GM19099 (cell line): Measurements from ENCODE around the gene SH2B3.

Source experiments
- POLR2A ChIP-seq: IDR thresholded peaks from 3 replicates; pipeline ENCODE4 v1.6.1; 2011; ENCODE audit warnings: low read depth; ENCODE audit not compliant: insufficient read length; ENCODE audit errors: extremely low read depth

Gene SH2B3

DNA sequence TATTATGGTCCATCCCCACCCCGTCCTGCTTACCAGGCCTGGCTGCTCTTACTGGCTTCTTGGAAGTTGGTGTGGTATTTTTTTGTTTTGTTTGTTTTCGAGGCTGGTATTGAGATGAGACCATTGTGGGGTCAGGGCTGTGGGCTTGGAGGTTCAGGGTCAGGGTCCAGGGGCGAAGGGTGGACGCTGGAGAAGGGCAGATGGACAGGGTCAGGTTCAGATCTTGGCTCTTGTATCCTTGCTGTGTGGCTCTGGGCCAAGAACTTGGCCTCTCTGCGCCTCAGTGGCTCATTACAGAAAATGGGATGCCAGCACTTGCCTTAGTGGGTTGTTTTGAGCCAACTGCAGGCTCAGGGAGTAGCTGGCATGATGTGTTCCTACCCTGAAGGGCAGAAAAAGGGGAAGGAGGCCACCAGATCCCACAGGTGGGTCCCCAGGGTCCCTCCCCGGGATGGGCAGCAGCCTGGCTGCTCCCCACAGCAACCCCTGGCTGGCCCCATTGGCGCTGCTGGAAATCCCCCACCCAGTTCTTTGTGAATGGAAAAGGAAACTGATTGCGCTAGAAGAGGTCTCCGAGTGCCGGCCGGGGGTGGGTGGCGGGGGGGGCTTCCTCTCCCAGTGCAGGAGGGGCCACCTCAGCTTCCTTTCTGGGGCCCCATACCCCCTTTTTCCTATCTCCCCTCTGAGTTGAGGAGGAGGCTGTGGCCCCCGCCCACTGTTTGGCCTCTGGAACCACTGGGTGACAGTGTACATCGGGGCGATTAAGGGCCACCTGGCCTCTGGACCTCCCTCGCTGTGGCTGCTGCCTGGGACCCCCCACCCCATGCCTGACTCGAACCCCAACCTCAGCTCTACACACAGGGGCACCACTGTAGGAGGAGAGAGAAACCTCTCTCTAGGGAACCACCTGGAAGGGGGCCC, 25.0 kb downstream of the SH2B3 start:
- TF ChIP-seq POLR2A: no peak

DNA sequence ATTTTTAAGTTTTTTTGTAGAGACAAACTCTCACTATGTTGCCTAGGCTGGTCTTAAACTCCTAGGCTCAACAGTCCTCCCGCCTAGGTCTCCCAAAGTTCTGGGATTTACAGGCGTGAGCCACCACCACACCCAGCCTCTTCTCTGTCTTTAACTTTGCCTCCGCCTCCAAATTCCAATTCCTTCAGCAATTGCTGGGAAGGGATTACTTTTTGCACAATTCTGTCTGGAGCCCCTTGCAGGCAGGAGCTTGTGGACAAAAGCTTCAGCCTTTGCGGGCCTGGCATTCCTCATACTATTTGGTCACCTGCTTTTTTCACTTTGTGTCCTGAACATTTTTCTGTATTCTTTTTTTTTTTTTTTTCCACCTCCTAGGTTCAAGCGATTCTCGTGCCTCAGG, 26.0 kb downstream of the SH2B3 start:
- no peak for TF ChIP-seq POLR2A

GRCh38 chr12:111434049-111434448, 28.3 kb downstream of the SH2B3 start:
- no peak for TF ChIP-seq POLR2A

GRCh38 chr12:111434680-111435338, 29.1 kb downstream of the SH2B3 start:
- TF ChIP-seq POLR2A: peak; percentile 32

GRCh38 chr12:111435661-111436201, 30.0 kb downstream of the SH2B3 start:
- no peak for TF ChIP-seq POLR2A

- TF ChIP-seq POLR2A: no peak
Measured at GRCh38 chr12:111436266-111436665, 30.5 kb downstream of the SH2B3 start.

- no peak for TF ChIP-seq POLR2A
Measured at GRCh38 chr12:111436811-111437210, 31.1 kb downstream of the SH2B3 start.

DNA sequence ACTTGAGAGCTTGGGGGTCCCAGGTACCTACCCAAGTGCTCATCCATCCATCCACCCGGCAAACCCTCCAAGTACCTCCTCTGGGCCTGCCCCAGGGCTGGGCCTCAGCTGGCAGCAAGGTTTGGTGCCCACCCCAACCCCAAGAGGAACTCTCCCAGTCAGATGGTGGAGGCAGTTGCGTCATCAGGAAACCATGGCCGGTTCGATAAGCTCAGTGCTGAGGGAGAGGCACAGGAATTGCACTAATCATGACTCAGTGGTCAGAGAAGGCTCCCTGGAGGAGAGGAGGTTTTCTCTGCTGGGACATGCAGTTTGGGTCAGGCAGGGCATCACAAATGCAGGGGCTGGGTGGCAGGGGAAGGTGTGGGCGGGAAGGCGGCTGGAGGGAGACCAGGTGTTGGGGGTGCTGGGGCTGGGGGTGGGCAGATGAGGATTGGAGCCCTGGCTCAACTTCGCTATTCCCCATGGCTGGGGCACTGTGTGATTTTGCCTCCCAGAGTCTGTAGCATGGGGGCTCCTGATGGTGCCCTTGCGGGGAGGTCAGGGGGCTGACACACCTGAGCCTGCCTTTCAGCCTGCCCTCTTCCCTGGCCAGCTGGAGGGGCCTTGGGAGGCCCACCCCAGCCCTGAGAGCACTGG, 32.2 kb downstream of the SH2B3 start:
- TF ChIP-seq POLR2A: no peak

- no peak for TF ChIP-seq POLR2A
Measured at GRCh38 chr12:111438481-111438880, 32.8 kb downstream of the SH2B3 start.

- TF ChIP-seq POLR2A: no peak
Measured at GRCh38 chr12:111439657-111440151, 34.0 kb downstream of the SH2B3 start.

- TF ChIP-seq POLR2A: no peak
Measured at GRCh38 chr12:111440152-111440551, 34.4 kb downstream of the SH2B3 start.

GRCh38 chr12:111440631-111441030, 34.9 kb downstream of the SH2B3 start:
- TF ChIP-seq POLR2A: no peak

DNA sequence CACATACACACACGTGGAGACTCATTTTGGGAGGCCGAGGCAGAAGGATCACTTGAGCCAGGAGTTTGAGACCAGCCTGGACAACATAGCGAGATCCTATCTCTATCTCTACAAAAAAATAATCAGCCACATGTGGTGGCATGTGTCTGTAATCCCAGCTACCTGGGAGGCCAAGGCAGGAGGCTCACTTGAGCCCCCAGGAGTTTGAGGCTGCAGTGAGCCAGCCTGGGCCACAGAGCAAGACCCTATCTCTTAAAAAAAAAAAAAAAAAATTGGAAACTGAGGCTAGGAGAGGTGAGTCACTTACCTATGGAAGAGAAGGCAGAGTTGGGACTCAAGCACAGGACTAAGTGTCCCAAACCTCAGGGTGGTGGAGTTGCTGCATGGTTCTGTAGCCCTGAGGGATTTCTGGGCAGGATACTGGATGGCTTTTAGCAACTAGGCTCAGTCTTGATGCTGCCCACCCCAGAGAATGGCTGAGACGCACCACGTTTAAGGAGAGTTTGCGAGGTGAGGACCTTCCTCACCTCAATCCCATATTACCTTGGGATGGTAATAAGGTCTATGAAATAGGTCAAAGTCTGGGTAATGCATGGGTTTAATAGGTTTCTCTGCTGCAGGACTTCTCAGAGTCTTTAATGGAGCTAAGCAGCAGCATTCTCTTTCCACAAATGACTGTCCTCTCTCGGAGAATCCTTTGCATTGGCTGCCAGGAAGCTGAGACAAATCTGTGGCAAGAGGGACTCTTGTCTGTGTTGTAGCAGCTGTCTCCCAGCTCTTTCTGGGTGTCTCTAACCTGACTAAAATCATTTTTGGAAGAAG, 35.6 kb downstream of the SH2B3 start:
- TF ChIP-seq POLR2A: no peak

- no peak for TF ChIP-seq POLR2A
Measured at GRCh38 chr12:111442301-111443045, 36.8 kb downstream of the SH2B3 start.
